Gastroesophageal sphincter (tissue), 3 donors: Measurements from ENCODE around the gene FAM53B.
"Not testable (repeated sequence)": the region's sequence is repeated elsewhere in the genome, so short reads cannot be mapped to it uniquely, and the experiment has no call there.

Source experiments
- POLR2A ChIP-seq, 2 donors: fragments of 450-650 bp; IDR thresholded peaks; one replicate each; pipeline ENCODE4 v1.6.1; 2017; ENCODE audit warnings: antibody characterized with exemption in 2 of 2, mild to moderate bottlenecking in 2 of 2, moderate library complexity in 1 of 2
- POLR2AphosphoS5 ChIP-seq: sonication (generic); formaldehyde crosslinking; IDR thresholded peaks from one replicate; pipeline ENCODE4 v1.6.1; 2017; ENCODE audit warnings: antibody characterized with exemption
- TF ChIP-seq, protein P1 (sequence below), 4 experiments: fragments of 200-600 bp in 2 of 4; fragments of 450-650 bp in 2 of 4; sonication (generic) in 1 of 4; IDR thresholded peaks; one replicate each; pipeline ENCODE4 v1.5.1; 2017 to 2019; ENCODE audit warnings: antibody characterized with exemption in 4 of 4, mild to moderate bottlenecking in 2 of 4, moderate library complexity in 2 of 4

DNA sequence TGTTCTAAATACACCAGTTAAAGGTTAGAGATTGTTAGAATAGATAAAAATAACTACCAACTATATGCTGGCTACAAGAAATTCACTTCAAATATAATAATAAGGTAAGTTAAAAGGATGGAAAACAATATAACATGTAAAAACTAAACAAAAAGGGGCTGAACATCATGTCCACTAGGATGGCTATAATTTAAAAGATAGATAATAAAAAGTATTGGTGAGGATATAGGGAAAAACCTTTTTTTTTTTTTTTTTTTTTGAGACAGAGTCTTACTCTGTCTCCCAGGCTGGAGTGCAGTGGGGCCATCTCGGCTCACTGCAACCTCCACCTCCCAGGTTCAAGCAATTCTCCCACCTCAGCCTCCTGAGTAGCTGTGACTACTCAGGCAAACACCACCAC, 38.7 kb upstream of the FAM53B start:
- not testable (repeated sequence) for TF ChIP-seq POLR2AphosphoS5; POLR2A (IDR thresholded peaks at IDR 0.05)
- TF ChIP-seq, protein P1, sequence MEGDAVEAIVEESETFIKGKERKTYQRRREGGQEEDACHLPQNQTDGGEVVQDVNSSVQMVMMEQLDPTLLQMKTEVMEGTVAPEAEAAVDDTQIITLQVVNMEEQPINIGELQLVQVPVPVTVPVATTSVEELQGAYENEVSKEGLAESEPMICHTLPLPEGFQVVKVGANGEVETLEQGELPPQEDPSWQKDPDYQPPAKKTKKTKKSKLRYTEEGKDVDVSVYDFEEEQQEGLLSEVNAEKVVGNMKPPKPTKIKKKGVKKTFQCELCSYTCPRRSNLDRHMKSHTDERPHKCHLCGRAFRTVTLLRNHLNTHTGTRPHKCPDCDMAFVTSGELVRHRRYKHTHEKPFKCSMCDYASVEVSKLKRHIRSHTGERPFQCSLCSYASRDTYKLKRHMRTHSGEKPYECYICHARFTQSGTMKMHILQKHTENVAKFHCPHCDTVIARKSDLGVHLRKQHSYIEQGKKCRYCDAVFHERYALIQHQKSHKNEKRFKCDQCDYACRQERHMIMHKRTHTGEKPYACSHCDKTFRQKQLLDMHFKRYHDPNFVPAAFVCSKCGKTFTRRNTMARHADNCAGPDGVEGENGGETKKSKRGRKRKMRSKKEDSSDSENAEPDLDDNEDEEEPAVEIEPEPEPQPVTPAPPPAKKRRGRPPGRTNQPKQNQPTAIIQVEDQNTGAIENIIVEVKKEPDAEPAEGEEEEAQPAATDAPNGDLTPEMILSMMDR (IDR thresholded peaks at IDR 0.05), result not testable (repeated sequence)
